HCEC 1CT (cell line): Measurements from ENCODE around the gene RHEB.
"Not testable (repeated sequence)": the region's sequence is repeated elsewhere in the genome, so short reads cannot be mapped to it uniquely, and the experiment has no call there.

Source experiments
- DNase-seq: peaks from one replicate; pipeline ENCODE4 v3.0.0-alpha.2; 2017

The RHEB gene, protein sequence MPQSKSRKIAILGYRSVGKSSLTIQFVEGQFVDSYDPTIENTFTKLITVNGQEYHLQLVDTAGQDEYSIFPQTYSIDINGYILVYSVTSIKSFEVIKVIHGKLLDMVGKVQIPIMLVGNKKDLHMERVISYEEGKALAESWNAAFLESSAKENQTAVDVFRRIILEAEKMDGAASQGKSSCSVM

DNA sequence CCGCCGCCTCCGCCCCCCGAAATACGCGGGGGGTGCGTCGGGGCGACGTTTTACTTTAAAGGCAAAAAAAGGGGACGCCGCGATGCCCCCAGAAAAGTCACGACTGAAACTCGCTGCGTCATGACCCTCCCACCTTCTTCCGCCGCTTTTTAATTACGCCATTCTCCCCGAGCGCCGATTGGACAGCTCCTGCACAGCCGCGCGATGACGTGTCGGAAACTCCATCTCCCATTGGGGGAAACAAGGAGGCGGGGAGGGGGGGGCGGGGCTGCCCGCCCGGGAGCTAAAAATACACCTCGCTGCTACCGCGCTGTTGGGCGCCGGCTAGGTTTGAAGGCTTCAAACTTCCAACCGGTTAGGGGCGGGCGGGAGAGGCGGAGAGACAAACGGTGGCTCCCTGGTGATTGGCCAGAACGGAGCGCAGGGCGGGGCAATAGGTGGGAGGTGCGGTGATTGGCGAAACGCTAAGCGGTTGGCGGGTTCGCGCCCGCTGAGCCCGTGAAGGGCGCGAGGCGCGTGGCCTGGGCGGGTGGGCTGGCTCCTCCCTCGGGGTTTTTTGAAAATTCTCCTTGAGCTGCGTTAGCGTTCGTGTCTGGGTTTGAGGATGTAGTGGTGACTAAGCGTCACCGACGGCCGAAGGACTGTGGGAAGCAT is at the start of gene RHEB:
TSS of gene RHEB (minus strand) at position 131 of the 654 bp plus-strand sequence. CDS start 384 bp downstream, outside the sequence.
- peak; percentile 99 for DNase-seq

DNA sequence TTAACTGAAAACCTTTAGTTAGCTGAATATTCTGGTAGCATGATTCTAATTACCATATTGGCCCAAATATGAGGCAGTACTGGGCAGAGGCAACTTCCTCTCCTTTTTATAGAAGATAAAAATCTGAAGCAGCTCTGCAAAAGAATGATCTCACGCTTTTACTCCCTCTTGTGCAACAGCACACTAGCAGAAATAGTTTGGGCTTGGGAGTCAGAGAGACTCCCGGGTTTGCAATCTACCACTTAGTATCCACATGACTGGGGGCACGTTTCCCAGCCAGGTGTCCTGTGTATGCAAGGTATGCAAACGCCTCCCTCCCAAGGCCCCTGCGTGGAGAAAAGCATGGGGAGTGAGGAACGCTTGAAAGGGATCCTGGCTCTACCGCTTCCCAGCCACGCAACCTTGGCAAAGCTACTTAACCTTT is 47.2 kb upstream of the RHEB start:
- peak; percentile 46 for DNase-seq

DNA sequence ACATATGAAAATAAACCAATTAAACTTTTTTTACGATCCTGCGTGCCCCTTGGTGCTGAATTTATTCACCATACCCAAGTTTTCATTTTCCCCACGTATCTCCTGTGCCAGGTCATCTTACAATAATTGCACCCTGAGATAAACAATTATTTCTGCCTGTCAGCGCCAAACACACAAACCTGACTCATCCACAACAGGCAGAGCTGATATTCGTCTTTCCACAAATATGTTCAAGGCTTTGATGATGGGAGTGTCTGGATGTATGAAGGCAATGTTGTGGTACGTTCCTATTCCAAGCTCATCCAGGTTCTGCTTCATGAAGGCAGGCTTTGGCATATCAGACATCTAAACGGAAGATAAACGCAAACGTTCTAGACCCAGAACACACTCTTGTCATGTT is 45.8 kb upstream of the RHEB start:
- peak; percentile 45 for DNase-seq

DNA sequence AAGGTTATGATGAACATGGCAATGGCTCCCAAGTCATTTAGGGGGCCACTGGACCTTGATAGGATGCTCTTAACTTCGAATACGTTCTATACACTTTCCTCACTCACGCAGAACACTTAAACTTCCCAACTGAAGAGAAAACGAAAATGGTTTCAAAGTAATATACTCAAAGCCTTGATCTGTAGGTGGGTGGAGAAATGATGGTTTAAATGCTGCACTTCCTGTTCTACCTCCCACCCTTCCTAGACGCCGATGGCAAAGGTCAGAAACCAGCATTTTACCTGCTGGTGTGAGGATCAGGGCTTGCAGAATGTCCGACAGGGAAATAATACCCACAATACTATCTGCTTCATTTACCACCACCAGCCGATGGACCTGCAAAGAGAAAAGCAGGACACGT is 40.5 kb upstream of the RHEB start:
- no peak for DNase-seq

DNA sequence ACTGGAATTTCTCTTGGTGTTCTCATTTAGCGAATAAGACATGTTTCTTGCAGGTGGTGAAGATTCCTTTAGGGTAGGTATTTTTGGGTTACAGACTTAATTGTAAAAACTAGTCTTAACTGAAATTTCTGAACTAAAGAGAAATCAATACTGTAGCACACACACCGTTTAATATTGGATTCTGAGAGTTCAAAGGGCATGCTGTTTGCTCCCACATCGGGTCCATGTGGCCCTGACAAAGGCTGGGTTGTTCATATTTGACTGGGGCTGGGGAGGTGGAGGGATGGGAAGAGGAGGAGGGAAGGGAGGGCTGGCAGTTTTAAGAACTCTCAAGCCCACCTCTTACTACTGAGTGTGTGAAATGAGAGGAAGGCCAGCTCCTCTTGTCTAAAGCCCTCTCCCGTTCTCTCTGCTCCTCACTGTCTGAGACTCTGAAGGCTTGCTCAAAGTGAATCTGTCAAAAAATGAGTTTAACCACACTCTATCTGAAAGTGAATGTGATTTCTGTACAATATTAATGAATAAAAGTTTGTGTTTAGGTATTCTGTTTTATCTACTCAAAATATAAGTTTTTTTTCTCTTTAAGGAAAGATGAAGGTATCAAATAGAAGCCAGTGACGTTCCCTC is 40.0 kb upstream of the RHEB start:
- no peak for DNase-seq

DNA sequence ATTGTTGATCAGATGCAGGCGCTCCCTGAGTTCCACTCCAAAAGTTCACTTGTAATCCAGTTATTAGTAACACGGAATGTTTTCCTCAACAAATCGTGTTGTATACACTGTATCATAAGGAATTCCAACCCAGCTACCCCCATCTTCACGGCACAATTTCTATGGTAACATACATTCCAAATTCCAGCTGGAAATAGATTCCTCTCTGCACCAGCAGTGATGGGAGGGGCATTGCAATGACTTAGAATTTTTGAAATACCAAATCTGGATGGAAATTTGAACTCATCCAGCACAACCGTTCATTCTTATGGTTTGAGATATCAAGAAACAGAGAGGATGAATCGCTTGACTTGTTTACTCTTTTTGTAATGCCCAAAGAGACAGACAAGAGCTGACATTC is 38.9 kb upstream of the RHEB start:
- peak; percentile 39 for DNase-seq

DNA sequence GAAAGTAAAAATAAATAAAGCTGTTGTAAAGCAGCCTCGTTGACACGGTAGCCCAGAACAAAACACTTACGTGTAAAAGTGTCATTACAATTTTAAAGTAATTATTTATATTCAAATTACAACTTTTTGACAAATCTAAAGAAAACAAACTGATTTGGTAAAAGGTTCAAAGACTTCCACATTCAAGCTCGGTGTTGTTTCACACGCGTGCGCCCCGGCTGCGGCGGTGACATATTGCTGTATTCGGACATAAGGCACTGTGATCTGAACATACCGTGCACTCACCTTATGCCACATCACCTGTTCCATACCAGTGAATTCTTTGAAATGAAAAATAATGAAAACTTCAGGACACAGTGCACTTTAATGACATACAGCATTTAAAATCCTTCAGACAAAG is 36.9 kb upstream of the RHEB start:
- no peak for DNase-seq

DNA sequence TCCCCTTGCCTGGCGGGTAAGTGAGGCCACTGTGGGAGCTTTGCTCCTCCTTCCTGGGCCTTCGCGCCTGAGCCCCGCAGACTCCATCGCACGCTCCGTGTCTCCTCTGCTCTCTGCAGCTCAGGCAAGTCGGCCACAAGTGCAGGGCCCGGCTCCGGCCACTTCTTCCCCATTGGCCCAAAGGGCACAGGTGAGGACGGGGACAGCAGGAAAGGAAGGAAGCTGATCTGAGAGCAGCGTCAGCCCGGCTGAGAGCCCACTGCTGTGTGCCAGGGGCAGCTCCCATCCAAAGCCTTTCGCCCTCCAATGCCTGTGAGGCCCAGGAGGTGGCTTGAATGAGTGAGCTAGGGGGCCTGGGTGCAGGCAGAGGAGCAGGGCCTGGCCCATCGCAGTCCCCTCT is 33.7 kb upstream of the RHEB start:
- DNase-seq = no peak

DNA sequence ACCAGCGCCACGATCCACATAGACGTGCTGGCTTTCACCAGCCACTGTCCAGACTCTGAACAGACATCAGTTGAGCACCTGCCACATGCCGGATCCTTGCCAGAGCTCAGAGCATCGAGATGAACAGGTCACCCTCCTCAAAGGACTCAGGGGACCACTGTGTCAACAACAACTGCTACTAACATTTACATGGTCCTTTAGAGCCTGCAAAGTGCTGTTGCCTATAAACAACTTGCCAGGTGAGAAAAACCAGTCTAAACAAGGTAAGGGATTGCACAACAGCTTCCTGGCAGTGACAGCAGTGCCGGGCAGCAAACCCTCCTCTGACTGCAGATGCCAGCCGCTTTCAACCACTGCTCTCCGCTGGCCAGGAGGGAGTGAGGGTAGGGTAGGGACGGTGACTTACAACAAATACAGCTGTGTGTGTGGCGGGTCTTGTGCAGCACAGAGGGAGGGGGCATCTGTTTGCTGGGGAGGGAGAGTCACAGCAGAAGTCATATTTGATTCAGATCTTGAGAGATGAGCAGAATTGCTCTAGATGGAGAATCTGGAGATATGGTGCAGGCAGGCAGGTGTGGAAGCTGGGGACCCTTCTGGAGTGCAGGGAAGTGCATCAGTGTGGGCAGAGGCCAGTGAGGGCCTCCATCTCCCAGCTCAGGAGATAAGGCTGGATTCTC is 32.8 kb upstream of the RHEB start:
- no peak for DNase-seq

DNA sequence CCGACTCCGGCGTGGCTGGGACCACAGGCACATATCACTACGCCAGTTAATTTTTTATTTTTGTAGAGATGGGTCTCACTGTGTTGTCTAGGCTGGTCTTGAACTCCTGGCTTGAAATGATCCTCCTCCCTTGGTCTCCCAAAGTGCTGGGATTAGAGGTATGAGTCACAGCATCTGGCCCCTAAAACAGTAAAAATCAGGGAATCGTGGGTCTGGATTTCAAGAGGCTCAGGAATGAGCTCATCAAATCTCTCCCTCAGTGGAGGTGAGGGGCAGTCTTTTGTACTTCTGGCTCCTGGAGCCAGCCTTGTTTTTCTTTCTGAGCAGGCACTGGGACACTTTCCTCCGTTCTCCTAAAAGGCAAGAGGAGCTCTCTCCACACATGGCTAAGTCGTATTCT is 32.1 kb upstream of the RHEB start:
- DNase-seq = no peak

DNA sequence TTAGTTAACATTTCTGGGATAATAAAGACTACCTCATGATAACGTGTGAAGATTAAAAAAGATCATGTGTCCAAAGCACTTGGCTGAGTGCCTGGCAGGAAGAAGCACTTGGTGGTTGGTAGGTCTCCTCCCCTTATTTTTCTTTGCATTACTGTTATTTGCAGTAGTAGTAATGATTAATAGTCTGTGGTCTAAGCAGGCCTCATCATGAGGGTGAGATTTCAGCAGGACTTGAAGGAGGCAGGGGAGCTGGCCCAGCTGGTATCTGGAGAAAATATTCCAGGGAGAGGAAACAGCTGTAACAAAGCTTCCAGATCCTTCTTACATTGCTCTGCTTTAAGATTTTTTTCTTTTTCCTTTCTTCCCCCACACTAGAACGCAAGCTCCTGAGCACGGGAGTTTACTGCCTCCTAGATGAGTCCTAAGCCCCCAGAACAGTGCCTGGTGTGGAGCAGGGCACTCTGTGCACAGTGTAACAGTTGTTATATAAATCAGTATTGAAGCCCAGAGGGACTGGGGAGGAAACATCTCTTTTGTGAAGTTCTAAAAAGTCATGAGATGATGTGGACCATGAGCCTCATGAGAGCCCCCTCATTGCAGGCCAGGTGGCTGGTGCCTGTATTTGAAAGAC is 31.1 kb upstream of the RHEB start:
- peak; percentile 36 for DNase-seq

DNA sequence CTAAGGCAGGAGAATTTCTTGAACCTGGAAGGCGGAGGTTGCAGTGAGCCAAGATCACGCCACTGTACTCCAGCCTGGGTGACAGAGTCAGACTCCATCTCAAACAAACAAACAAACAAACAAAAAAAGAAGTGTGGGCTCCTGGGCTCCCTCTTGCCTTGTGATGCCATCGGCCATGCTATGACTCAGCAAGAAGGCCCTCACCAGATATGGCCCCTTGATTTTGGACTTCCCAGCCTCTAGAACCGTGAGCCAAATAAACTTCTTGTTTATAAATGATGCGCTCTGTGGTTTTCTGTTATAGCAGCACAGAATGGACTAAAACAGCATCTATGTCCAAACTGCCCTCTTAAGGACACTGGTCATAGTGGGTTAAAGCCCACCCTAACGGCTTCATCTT is 29.9 kb upstream of the RHEB start:
- DNase-seq = no peak

DNA sequence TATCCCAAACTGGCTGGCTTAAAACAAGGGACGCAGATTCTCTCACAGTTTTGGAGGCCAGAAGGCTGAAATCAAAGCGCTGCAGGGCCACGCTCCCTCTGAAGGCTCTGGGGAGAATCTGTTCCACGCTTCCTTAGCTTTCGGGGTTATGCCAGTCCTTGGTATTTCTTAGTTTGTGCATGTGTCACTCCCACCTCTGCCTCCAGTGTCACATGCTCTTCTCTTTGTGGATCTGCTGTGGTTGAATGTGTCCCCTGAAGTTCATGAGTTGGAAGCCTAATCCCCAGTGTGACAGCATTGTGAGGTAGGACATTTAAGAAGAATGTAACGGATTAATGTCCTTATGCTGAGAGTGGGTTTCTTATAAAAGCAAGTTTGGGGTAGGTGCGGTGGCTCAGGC is 29.4 kb upstream of the RHEB start:
- no peak for DNase-seq

DNA sequence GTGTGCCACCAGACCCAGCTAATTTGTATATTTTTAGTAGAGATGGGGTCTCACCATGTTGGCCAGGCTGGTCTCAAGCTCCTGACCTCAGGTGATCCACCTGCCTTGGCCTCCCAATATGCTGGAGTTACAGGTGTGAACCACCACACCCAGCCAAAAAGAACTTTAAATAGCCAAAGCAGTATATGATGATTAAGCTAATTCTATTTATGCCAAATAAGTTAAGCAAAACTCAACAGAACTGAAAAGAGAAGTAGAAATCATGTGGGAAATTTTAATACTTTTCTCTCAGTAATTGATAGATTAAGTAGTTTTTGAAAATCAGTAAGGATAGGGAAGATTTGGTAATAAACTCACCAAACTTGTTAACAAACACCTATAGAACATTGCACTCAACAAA is 24.5 kb upstream of the RHEB start:
- no peak for DNase-seq

DNA sequence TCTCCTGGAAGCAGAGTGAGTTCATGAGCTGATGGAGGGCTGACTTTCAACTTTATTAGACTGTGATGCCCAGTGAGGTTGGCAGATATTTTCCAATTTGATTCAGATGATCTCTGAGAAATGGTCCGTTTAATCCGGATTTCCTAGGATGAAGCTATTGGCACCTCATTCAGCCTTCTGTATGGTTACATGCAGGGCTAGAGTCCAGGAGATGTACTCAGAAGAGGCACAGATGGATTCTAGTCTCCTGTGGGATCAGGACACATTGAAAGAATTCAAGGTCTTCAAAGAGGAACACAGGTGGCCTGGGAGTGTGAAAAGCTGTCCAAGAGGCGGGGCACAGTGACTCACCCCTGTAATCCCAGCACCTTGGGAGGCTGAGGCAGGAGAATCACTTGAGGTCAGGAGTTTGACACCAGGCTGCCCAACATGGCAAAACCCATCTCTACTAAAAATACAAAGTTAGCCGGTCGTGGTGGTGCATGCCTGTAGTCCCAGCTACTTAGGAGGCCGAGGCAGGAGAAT is 23.0 kb upstream of the RHEB start:
- DNase-seq = no peak

DNA sequence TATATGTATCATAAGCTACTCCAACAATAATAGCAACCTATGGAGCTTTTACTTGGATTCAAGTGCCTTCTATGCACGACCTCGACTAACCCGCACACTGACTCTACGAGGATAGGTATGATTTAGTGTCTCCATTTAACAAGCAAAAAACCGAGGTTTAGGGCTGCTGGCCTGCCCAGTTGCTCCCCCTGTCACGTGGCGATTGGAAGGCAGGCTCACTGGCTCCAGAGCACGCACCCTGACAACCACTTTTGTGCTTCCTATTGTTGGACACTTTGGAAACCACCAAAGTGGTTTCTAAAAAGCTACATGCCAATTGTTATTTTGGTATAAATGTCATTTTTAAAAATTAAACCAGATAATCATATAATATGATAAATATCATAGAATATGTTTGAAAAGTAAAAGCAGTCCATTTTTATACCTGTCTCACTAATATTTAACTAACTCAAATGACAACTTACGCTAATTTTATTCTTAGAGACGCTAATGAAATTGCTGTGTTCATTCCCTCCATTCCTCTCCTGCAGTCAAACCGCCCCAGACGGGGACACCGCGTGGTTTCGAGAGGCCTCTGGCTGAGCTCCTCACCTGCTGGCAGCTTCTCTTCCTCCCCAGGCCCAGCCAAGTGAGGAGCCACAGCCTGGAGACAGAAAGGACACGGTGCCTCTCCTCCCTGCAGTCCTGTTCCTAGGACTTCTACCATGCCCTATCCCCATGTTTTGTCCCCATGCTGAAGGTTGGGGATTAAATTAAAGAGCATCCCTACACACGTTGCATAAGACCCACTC is 22.2 kb upstream of the RHEB start:
- DNase-seq = no peak

DNA sequence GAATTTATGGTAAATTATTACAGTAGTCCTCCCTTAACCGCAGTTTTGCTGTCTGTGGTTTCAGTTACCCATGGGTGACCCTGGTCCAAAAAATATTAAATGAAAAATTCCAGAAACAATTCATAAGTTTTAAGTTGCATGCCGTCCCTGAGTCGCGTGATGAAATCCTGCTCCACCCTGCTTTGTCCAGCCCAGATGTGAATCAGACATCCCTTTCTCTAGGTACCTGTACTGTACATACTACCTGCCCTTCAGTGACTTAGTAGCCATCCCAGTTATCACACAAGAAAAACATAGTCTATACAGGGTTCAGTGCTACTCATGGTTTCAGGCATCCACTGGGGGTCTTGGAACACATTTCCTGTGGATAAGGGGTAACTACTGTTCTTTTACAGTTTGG is 20.5 kb upstream of the RHEB start:
- no peak for DNase-seq

DNA sequence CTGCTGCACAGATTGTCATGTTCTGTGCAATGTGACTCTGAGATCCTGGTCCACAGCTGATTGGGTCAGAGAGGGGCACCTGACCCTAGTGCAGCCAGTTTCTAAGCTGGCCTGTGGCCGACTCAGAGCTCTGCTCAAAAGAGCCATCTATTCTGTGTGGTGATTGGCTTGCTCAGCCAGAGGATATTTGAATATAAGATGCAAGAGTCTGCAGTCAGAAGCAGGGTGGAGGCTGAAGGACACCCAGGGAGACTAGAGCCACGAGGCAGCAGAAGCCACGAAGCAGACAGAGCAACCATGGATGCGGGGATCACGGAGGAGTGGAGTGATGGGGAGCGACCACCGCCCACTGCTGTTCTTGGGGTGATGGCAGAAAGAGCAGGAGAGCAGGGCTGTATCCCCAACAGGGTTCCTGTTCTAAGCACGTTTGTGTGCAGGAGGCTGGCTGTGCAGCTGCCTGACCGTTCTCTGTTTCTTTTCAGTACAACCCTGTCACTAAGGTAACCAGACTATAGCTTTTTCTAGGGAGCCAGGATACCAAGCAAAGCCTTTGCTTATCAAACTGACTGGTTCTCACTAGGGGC is 19.5 kb upstream of the RHEB start:
- no peak for DNase-seq

DNA sequence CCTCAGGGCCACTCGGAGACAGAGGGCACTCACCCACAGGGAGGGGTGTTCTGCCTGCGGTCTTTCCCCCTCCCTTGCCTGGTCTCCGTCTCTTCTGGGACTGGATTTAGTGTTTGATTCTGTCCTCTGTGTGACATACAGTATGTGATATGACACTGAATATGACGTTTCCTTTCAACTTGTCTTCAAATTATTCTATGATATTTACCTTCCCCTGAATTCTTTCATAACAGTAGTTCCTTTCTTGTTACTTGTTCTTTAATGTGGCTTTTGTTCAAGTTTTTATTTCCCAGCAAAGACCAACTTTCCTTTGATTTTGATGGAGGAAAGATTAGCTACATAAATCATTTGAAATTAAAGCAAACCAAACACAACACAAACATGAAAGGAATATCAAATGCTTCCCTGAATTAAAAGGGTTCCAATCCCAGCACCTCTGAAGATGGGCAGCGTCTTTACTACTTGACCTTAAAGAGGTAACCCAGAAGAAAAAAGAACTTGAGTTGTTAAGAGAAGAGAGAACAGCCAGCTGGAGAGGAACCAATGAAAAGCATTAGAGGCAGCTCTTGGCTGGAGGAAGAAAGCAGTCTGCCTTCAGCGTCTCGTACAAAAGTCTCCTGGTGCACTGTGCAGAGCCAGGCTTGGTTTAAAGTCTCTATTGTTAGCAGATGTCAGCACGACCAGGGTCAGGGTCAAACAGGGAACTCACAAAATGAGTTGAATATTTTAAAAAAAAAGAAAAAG is 18.3 kb upstream of the RHEB start:
- no peak for DNase-seq

DNA sequence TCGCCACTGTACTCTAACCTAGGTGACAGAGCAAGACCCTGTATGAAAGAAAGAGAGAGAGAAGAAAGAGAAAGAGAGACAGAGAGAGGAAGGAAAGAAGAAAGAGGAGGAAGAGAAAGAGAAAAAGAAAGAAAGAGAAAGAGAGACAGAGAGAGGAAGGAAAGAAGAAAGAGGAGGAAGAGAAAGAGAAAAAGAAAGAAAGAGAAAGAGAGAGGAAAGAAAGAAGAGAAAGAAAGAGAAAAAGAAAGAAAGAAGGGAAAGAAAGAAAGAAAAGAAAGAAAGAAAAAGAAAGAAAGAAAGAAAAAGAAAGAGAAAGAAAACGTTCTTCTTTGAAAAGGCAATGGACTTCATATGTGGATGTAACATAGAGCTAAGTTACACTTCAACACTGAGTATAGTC is 16.5 kb upstream of the RHEB start:
- DNase-seq = not testable (repeated sequence)

DNA sequence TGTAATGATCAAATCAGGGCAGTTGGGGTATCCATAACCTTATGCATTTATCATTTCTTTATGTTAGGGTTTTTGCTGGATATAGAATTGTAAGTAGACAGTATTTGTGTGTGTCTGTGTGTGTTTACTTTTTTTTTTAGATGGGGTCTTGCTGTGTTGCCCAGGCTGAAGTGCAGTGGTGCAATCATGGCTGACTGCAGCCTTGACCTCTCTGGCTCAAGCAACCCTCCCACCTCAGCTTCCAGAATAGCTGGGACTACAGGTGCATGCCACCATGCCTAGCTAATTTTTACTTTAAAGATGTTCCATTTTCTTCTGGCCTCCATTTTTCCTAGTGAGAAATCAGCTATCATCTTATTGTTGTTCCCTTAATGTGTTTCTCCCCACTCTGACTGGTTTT is 10.1 kb upstream of the RHEB start:
- no peak for DNase-seq
